GM08714 (cell line): ENCODE data around the gene IL1RAPL2.
"Not testable (repeated sequence)": the region's sequence is repeated elsewhere in the genome, so short reads cannot be mapped to it uniquely, and the experiment has no call there.

Source experiments
- H3K4me3 ChIP-seq: fragments of 200-500 bp; sonication (Bioruptor generic); 2 replicates; pipeline ENCODE4 v1.5.1; 2014; ENCODE audit warnings: mild to moderate bottlenecking, low read length, inconsistent platforms
- ZNF274 ChIP-seq: IDR thresholded peaks from 2 replicates; pipeline ENCODE4 v1.6.1; 2012; ENCODE audit warnings: mild to moderate bottlenecking, low read depth, low read length

The IL1RAPL2 gene

DNA sequence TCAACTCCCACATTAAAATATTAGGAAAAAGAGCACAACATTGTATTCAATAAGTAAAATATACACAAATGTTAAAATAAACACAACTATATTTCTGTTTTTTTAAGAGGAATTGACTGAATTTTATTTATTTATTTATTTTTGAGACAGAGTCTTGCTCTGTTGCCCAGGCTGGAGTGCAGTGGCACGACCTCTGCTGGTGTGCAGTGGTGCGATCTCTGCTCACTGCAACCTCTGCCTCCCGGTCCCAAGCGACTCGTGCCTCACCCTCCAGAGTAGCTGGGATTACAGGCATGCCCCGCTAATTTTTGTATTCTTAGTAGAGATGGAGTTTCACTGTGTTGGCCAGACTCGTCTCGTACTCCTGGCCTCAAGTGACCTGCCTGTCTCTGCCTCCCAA lies 623.1 kb downstream of the IL1RAPL2 start:
- TF ChIP-seq ZNF274 = no peak
- no peak overlapping the region for H3K4me3 ChIP-seq

GRCh38 chrX:105190252-105190853 lies 624.4 kb downstream of the IL1RAPL2 start:
- no peak for TF ChIP-seq ZNF274
- no peak overlapping the region for H3K4me3 ChIP-seq

- H3K4me3 ChIP-seq = no peak overlapping the region
- no peak for TF ChIP-seq ZNF274
Observed at GRCh38 chrX:105191878-105192277, 625.9 kb downstream of the IL1RAPL2 start.

DNA sequence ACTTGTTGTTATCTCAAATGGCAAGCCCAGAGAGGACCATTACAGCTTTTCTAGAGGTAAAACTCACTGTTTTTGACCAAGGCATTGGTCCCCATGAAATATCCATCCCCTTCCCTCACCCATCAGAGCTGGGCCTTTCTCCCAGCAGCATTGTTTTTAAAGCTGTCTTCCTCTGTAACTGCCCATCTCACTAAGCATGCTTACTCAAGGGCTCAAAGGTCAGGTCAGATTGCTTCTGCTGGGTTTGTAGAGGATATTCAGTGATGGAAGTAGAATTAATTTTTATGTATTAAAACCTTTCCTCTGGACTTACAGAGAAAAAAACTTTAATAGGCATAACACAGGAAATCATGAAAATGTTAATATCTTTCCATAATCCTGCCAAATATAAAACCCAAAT lies 643.4 kb downstream of the IL1RAPL2 start:
- H3K4me3 ChIP-seq = no peak overlapping the region
- no peak for TF ChIP-seq ZNF274

DNA sequence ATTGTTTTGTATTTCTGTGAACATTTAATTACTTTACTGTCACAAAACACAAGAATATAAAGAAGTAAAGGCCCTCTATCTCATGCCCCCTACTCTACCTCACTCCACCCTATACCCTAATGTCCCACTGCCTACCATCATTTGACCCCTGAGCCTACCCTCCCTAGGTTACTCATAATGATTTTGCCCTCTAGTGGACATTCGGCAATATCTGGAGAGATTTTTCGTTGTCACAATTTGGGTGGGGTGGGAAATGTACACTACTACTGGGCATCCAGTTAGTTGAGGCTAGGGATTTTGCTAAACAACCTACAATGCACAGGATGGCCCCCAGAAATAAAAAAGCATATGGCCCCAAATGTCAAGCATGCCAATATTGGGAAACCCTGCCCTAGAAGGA lies 644.3 kb downstream of the IL1RAPL2 start:
- H3K4me3 ChIP-seq = no peak overlapping the region
- TF ChIP-seq ZNF274 = no peak

DNA sequence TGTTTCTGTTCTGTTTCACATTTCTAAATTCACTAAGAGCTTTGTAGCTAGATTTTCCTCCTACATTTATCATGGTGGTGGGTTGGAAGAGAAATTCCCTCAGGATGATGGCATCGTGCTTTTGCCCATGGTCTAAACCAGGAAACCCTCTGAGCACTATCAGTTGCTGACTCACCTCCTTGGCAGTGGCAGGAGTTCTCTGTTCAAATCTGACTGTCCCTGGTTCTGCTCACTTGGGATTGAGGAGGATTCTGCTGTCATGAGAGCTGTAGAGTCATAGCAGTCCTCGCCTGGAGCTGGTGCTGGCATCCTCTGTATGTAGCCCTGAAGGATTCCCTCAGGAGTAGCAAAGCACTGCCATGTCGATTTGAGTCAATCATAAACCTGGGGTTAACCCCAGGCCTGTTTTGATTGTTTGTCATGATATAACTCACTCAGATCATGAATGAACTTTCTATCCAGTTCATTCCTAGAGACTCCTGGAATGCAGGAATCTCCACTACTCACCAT lies 645.1 kb downstream of the IL1RAPL2 start:
- H3K4me3 ChIP-seq = no peak overlapping the region
- no peak for TF ChIP-seq ZNF274

DNA sequence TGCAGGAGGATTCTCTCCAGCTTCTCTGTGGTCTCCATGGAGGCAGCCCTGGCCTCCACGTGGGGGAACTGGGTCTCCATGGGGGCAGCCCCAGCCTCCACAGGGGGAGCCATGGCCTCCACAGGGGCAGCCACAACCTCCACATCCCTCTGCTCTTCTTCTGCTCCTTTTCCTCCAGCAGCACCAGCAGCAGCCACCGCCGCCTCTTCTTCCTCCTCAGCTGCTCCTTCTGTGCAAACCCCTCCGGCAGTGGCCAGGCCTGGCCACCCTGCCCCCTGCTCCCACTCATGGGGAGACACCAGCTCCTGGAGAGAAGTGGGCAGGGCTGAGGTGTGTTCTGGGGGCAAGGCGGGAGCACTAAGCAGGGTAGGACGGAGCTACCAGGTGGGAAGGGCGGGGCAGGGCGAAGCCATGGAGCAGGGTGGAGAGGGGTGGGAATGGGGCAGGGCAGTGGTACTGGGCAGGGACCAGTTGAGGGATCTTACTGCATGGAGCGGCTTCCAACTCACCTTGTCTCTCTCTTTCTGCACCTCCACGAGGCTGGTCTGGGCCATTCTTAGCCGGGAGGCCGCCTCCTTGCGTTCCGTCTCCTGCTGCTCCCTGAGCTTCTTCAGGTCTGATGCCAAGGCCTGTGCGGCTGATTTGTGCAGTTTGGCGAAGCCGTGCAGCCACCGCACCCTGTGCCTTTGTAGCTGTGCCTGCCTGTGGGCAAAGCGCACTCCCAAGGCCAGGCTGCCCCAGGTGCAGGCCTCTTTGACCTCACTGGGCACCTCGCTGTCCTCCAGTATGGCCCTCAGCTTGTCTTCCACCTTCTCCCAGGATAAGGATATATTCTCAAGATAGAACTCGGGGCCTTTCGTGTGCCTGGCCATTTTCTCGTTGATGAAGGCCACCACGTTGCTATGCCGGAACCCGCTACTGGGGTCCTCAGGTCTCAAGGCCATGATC lies 653.7 kb downstream of the IL1RAPL2 start:
- no peak overlapping the region for H3K4me3 ChIP-seq
- no peak for TF ChIP-seq ZNF274

- H3K4me3 ChIP-seq = no peak within 1 kb of the TSS
- no peak for TF ChIP-seq ZNF274
Observed at GRCh38 chrX:105220636-105221035, 654.6 kb downstream of the IL1RAPL2 start, which contains the start of gene TEX13A. TSS of gene TEX13A (minus strand) at chrX:105220694. CDS start at chrX:105220397, 297 bp downstream.

GRCh38 chrX:105221374-105221773 lies 655.4 kb downstream of the IL1RAPL2 start:
- no peak for TF ChIP-seq ZNF274
- H3K4me3 ChIP-seq = no peak overlapping the region

DNA sequence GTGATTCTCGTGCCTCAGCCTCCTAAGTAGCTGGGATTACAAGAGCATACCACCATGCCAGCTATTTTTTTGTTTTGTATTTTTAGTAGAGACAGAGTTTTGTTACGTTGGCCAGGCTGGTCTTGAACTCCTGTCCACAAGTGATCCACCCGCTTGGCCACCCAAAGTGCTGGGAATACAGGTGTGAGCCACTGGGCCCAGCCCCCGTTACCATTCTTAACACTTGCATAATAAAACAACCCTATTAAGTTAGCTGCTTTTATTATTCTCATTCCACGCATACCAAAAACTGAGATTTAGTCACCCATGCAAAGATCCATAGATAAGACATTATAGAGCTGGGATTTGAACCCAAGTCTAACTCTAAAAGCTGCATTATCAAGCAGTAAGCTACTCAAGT lies 660.5 kb downstream of the IL1RAPL2 start:
- TF ChIP-seq ZNF274 = no peak

GRCh38 chrX:105228602-105229001 lies 662.6 kb downstream of the IL1RAPL2 start:
- no peak overlapping the region for H3K4me3 ChIP-seq
- no peak for TF ChIP-seq ZNF274

More for the DNA sequence above, 660.5 kb downstream of the IL1RAPL2 start:
- no peak overlapping the region for H3K4me3 ChIP-seq

GRCh38 chrX:105229146-105229545 lies 663.1 kb downstream of the IL1RAPL2 start:
- no peak for TF ChIP-seq ZNF274
- H3K4me3 ChIP-seq = no peak overlapping the region

GRCh38 chrX:105237407-105237806 lies 671.4 kb downstream of the IL1RAPL2 start:
- not testable (repeated sequence) for H3K4me3 ChIP-seq

- TF ChIP-seq ZNF274 = no peak
- no peak overlapping the region for H3K4me3 ChIP-seq
Observed at GRCh38 chrX:105241056-105241455, 675.1 kb downstream of the IL1RAPL2 start.

DNA sequence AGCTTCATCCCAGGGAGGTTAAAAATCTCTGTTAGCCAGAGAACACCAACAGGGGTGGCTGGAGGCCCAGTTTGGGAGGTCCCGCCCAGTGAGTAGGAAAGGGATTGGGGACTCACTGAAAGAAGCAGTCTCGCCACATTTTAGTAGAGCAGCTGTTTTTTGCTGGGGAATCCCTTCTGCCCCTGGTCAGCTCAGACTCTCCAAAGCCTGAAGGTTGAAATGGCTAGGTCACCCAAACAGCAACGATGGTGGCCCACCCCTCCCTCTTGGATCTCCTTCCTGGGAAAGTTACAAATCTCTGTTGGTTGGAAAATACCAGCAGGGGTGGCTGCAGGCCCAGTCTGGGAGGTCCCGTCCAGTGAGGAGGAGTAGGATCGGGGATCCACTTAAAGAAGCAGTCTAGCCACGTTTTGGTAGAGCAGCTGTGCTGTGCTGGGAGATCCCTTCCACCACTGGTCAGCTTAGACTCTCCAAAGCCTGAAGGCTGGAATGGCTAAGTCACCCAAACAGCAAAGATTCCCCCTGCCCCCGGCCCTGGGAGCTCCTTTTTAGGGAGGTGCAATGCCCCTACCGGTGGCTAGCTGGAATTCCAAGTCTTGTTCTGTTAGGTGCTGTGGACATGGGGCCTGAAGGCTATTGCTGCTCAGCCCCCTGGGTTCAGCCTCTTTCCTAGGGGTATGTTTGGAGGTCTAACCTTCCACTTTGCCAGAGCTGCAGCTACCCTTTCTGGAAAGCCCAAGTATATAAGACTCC lies 694.5 kb downstream of the IL1RAPL2 start:
- TF ChIP-seq ZNF274 = no peak
- H3K4me3 ChIP-seq = no peak overlapping the region
